22Rv1 (cell line): ENCODE data around the gene TM9SF4.

ENCODE experiments used
- CTCF ChIP-seq: fragments of 450-650 bp; IDR thresholded peaks from 2 replicates; pipeline ENCODE4 v1.5.1; 2017; ENCODE audit warnings: mild to moderate bottlenecking
- ZFX ChIP-seq: fragments of 450-650 bp; IDR thresholded peaks from 2 replicates; pipeline ENCODE4 v1.6.1; 2017; ENCODE audit warnings: antibody characterized with exemption, borderline replicate concordance

DNA sequence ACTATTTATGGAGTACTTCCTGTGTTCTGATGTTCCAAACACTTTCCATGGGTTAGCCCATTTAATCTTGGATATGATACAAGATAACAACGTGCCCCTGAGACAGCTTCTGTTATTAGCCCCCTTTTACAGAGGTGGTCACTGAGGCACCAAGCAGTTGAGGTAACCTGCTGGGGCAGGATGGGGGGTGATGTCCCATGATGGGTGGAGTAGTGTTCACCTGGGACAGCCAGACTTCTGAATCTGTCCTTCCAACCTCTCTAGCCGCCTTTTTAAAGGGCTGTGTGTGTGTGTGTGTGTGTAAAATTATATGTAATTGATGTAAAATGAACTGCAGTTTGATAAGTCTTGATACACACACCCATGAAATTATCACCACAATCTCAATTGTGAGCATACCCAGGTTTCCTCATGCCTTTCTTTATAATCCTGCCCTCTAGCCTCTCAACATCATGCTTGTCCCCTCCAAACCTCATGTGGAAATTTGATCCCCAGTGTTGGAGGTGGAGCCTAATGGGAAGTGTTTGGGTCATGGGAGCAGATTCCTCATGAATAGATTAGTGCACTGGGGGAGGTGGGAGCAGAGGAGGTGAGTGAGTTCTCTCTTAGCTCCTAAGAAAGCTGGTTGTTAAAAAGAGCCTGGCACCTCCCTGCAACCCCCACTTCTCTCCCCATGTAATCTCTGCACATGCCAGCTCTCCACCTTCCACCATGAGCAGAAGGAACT lies 58.8 kb downstream of the TM9SF4 start:
- no peak for TF ChIP-seq CTCF
- no peak for TF ChIP-seq ZFX
